GM11168 (cell line): ENCODE data around the gene SNF8.
"Not testable (repeated sequence)": the region's sequence is repeated elsewhere in the genome, so short reads cannot be mapped to it uniquely, and the experiment has no call there.

Experiments used
- in situ Hi-C: fragments of 300-500 bp; cut with MboI; formaldehyde crosslinking; loops from one replicate; pipeline ENCODE4 v1.12.0; 2022; ENCODE audit warnings: low sequenced_read_pairs; ENCODE audit not compliant: unreplicated experiment

SNF8 gene

GRCh38 chr17:48944515-48945260, at the start of gene SNF8:
TSS of gene SNF8 (minus strand) at chr17:48944842. CDS start at chr17:48944734, 108 bp downstream.
- in situ Hi-C loops: no loop called here

GRCh38 chr17:48993951-48994350, 49.3 kb upstream of the SNF8 start:
- in situ Hi-C loops: no loop called here

- in situ Hi-C loops: no loop called here
Measured at GRCh38 chr17:48993305-48993704, 48.7 kb upstream of the SNF8 start.

GRCh38 chr17:48992444-48992843, 47.8 kb upstream of the SNF8 start:
- in situ Hi-C loops: no loop called here

GRCh38 chr17:48990882-48991357, 46.3 kb upstream of the SNF8 start:
- in situ Hi-C loops: no loop called here

GRCh38 chr17:48989100-48989499, 44.5 kb upstream of the SNF8 start:
- in situ Hi-C loops: no loop called here

GRCh38 chr17:48985436-48986245, 41.0 kb upstream of the SNF8 start:
- in situ Hi-C loops: no loop called here

GRCh38 chr17:48981927-48982539, 37.4 kb upstream of the SNF8 start:
- in situ Hi-C loops: no loop called here

- in situ Hi-C loops: no loop called here
Measured at GRCh38 chr17:48973806-48974205, 29.2 kb upstream of the SNF8 start.

GRCh38 chr17:48972749-48973097, 28.1 kb upstream of the SNF8 start:
- in situ Hi-C loops: no loop called here

- in situ Hi-C loops: no loop called here
Measured at GRCh38 chr17:48970865-48971687, 26.4 kb upstream of the SNF8 start.

GRCh38 chr17:48970224-48970623, 25.6 kb upstream of the SNF8 start:
- in situ Hi-C loops: no loop called here

GRCh38 chr17:48961516-48962233, 17.0 kb upstream of the SNF8 start:
- in situ Hi-C loops: no loop called here

- in situ Hi-C loops: no loop called here
Measured at GRCh38 chr17:48960834-48961515, 16.3 kb upstream of the SNF8 start.

- in situ Hi-C loops: no loop called here
Measured at GRCh38 chr17:48954300-48954755, 9.7 kb upstream of the SNF8 start.

GRCh38 chr17:48952904-48953303, 8.3 kb upstream of the SNF8 start:
- in situ Hi-C loops: no loop called here

- in situ Hi-C loops: no loop called here
Measured at GRCh38 chr17:48951572-48951971, 6.9 kb upstream of the SNF8 start.

GRCh38 chr17:48945261-48945651, 614 bp upstream of the SNF8 start:
- in situ Hi-C loops: not testable (repeated sequence)

- in situ Hi-C loops: no loop called here
Measured at GRCh38 chr17:48933035-48933434, 11.6 kb downstream of the SNF8 start.
